ENCODE results near the gene IL17RA. TPM values are rescaled to one million over a fixed set of nuclear protein-coding genes. Genes with fewer than 3 reads are reported as not detected.

Gene IL17RA
- total and polyA plus RNA-seq, 9 donors = 2.8 to 7.5 (median 4.9) TPM

DNA sequence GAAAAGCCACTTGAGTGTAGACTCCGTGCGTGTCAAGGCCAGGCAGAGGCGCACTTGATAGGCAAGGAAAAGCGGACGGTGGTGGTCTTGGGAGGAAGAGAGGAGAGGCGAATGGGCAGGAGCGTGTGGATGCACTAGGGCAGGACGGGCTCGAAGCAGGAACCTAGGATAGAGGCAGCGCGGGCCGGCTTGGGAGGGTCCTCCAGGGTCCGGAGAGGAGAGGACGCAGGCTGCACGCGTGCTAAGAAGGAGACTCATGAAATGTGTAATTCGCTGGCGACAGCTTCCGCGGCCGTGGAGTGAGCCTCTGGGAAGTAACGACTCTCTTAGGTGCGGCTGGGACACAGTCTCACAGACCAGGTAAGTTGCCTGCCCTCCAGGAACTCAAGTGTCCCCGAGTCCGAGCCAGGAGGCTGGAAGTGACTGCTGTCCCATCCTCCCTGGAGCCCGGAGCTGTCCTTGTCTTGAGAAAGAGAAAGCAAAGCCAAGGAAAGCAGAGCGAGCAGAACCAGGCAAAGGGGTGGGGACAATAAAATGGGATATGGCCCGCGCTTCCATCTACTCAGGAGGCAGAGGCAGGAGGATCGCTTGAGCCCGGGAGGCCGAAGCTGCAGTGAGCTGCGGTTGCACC, 874 bp upstream of the IL17RA start:
- H3K4me3 ChIP-seq (ENCODE audit: low read length) = no peak overlapping the region
- H3K27ac ChIP-seq (ENCODE audit: low read length) = no peak overlapping the region
- 78% methylated on average over 29 of the region's 33 CpGs for WGBS (ENCODE audit: insufficient coverage)
- no peaks in the 10 kb centered on the region for H3K9me3 ChIP-seq (replicated peaks; ENCODE audit: control insufficient read depth, low read depth, low read length)
- H3K27me3 ChIP-seq (ENCODE audit: control insufficient read depth, insufficient read depth, low read length) = peaks cover 24% of the 10 kb centered on the region
- peaks cover 8% of the 10 kb centered on the region for H3K4me1 ChIP-seq (ENCODE audit: control insufficient read depth, insufficient read depth, low read length)
- no peaks in the 10 kb centered on the region for H3K36me3 ChIP-seq (ENCODE audit: control insufficient read depth, insufficient read depth, low read length)
- no peak for DNase-seq

DNA sequence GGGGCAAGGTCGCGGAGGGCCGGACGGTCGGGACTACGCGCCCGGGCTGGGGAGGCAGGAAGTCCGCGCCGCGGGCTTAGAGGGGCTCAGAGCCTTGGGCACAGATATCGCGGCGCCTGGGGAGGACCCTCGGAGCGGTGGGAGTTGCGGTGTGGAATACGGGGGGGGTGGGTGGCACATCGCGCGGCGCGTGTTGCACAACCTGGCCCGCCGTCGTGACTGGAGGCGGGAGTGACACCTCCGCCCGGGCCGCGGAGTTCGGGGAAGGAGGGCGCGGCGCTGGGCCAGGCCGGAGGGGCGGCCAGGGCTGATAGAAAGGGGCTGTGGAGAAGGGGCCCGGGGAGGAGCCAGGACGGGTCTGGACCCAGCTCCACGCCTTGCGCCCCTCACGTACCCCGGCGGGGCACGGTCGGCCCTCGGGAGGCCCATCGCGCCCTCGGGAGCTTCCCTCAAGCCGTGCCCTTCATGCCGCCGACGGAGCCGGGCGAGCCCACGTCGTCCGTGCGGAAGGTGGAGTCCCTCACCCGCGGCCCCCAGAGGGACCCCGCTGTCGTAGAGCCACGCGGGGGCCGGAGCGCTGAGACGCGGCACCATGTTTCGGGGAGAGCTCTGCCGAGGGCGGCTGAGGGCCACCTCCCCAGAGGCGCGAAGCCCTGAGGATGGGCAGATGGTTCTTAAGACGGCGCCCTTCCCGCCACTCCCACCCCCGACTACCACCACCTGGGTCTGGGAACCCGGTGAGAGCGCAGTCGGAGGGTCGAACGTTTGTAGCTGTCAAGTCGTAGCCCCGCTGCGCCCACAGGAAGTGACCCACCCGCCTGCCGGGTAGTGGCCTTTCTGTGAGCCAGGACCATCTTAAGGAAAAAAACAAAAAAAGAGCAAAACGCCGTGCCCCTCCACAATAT, 729 bp downstream of the IL17RA start:
- Histone ChIP-seq H3K4me3 (ENCODE audit: low read length) (peak overlapping the region; percentile 63), H3K36me3 (ENCODE audit: control insufficient read depth, insufficient read depth, low read length) (no peaks in the 10 kb centered on the region), H3K27me3 (ENCODE audit: control insufficient read depth, insufficient read depth, low read length) (peaks cover 24% of the 10 kb centered on the region), H3K27ac (ENCODE audit: low read length) (no peak overlapping the region), H3K4me1 (ENCODE audit: control insufficient read depth, insufficient read depth, low read length) (peaks cover 8% of the 10 kb centered on the region), H3K9me3 (replicated peaks; ENCODE audit: control insufficient read depth, low read depth, low read length) (no peaks in the 10 kb centered on the region)
- under 1% methylated on average over 82 of the region's 92 CpGs for WGBS (ENCODE audit: insufficient coverage)
- DNase-seq = peak; percentile 36

DNA sequence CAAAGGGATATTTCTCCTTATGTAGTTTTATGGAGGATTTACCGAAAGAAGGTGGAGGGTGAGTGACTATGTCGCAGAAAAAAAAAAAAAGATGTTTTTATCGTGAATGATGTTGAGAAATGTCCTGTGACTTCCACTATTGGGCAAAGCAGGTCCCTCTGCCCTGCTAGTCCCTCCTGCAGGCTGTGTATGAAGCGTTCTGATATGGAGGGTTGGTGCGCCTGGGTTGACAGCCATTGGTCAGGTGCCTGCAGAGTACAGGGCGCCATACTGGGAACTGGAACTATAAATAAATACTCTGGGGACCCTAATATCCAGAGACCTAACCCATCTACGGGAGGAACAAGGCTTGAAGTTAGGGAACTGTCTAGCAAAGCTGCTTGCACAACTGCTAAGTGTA, 1.5 kb downstream of the IL17RA start:
- no peak overlapping the region for H3K27ac ChIP-seq (ENCODE audit: low read length)
- no peaks in the 10 kb centered on the region for H3K9me3 ChIP-seq (replicated peaks; ENCODE audit: control insufficient read depth, low read depth, low read length)
- DNase-seq = no peak
- 43% methylated on average over 5 of the region's 7 CpGs for WGBS (ENCODE audit: insufficient coverage)
- H3K36me3 ChIP-seq (ENCODE audit: control insufficient read depth, insufficient read depth, low read length) = no peaks in the 10 kb centered on the region
- H3K27me3 ChIP-seq (ENCODE audit: control insufficient read depth, insufficient read depth, low read length) = peaks cover 24% of the 10 kb centered on the region
- H3K4me3 ChIP-seq (ENCODE audit: low read length) = no peak overlapping the region
- peaks cover 8% of the 10 kb centered on the region for H3K4me1 ChIP-seq (ENCODE audit: control insufficient read depth, insufficient read depth, low read length)

DNA sequence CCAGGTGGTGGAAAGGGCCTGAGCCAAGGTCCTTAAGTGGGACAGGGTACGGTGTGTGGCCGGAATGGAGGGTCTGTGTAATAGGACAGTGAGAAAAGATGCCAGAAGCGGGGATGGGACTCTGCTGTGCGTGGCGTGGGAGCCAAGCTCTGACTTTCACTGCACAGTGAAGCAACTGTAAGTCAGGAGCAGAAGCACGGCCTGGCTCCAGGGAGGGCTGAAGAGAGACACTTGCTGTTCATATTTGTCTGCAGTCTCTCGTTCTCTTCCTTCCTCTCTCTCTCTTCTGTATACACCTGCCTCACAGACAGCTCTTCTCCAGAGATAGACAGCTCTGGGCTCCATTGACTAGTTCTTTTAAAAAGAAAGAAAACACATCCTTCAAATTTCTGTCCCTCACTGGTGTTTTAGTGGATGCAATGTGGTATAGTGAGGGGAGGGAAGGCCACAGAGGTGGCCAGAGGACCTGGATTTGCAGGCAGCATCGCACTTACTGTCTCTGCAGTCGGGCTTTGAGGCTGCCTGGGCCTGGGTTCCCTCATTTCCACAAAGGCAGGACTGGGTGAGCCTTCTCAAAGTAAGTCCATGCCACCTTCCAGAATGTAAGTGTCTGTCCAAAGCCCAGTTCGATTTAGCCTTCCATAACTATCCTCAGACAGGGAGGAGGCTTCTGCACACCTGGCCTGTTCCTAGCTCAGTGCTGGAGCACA, 2.1 kb downstream of the IL17RA start:
- Histone ChIP-seq H3K27ac (ENCODE audit: low read length) (no peak overlapping the region), H3K9me3 (replicated peaks; ENCODE audit: control insufficient read depth, low read depth, low read length) (no peaks in the 10 kb centered on the region), H3K36me3 (ENCODE audit: control insufficient read depth, insufficient read depth, low read length) (no peaks in the 10 kb centered on the region), H3K4me1 (ENCODE audit: control insufficient read depth, insufficient read depth, low read length) (peaks cover 8% of the 10 kb centered on the region), H3K4me3 (ENCODE audit: low read length) (no peak overlapping the region), H3K27me3 (ENCODE audit: control insufficient read depth, insufficient read depth, low read length) (peaks cover 24% of the 10 kb centered on the region)
- 34% methylated on average over 7 of the region's 10 CpGs for WGBS (ENCODE audit: insufficient coverage)
- DNase-seq = no peak

DNA sequence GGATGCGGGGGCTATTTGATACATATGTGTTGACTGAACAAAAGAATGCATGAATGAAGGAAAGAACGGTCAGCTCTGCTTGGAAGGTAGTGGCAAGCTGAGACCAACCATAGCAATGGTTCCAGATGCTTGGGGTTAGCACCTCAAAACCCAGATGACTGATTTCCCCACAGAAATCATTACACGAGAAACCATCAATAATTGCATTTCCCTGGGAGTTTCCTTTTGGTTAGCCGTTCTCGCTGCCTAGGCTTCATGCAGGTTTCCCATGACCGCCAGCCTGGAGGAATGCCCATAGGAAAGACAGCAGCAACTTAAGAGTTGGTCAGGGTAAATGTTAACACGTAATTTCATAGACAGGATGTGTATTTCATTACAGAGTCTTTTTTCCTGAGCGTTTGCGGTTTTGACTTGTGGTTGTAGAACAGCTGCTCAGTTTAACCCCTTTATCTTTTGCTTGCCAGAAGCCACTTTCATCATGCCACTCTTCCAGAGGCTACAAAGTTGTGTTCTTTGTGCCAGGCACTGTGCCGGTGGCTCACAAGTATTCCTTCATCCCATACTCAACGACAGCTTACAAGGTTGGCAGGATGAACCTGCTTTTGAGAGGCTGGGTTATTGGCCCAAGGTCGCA, 2.8 kb downstream of the IL17RA start:
- Histone ChIP-seq H3K36me3 (ENCODE audit: control insufficient read depth, insufficient read depth, low read length) (no peaks in the 10 kb centered on the region), H3K27me3 (ENCODE audit: control insufficient read depth, insufficient read depth, low read length) (peaks cover 24% of the 10 kb centered on the region), H3K4me1 (ENCODE audit: control insufficient read depth, insufficient read depth, low read length) (peaks cover 8% of the 10 kb centered on the region), H3K4me3 (ENCODE audit: low read length) (no peak overlapping the region), H3K27ac (ENCODE audit: low read length) (no peak overlapping the region), H3K9me3 (replicated peaks; ENCODE audit: control insufficient read depth, low read depth, low read length) (no peaks in the 10 kb centered on the region)
- 63% methylated on average over 6 of the region's 12 CpGs for WGBS (ENCODE audit: insufficient coverage)
- DNase-seq = peak; percentile 42

DNA sequence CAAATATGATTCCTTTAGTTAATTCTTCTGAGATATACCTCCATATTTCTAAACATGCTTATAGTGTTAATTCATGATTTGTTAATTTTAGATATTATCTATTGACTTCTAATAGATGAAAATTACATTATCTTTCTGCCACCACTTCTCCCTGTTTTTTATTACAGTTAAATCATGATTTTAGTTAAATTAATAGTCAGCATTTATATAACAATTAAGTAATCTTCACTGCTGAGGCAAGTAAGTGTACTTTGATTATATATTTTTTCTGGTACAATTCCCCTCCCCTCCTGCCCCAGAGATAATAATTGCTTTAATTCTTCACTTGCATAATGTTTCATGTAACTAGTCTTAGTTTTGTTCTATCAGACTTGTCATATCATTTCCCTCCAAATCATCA, 5.8 kb downstream of the IL17RA start:
- peaks cover 4% of the 10 kb centered on the region for H3K4me1 ChIP-seq (ENCODE audit: control insufficient read depth, insufficient read depth, low read length)
- no peak overlapping the region for H3K27ac ChIP-seq (ENCODE audit: low read length)
- H3K36me3 ChIP-seq (ENCODE audit: control insufficient read depth, insufficient read depth, low read length) = no peaks in the 10 kb centered on the region
- no peak for DNase-seq
- H3K9me3 ChIP-seq (replicated peaks; ENCODE audit: control insufficient read depth, low read depth, low read length) = no peaks in the 10 kb centered on the region
- peaks cover 12% of the 10 kb centered on the region for H3K27me3 ChIP-seq (ENCODE audit: control insufficient read depth, insufficient read depth, low read length)
- no peak overlapping the region for H3K4me3 ChIP-seq (ENCODE audit: low read length)

DNA sequence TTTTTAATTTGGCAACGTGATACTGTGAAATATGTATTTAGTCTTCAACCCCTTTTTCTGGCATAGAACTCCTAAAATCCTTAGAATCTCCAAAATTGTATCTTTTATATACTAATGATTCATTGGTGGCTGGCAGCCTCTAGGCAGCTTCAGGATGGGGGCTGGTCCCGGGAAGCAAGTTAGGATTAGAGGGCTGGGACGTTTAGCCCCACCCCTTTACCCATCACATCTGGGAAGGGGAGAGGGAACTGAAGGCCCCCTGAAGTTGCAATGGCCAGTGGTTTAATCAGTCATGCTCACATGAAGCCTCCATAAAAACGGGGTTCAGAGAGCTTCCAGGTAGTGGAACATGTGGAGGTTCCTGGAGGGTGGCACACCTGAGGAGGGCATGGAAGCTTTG, 7.1 kb downstream of the IL17RA start:
- no peaks in the 10 kb centered on the region for H3K9me3 ChIP-seq (replicated peaks; ENCODE audit: control insufficient read depth, low read depth, low read length)
- no CpG with 5 or more reads among the region's 4 CpGs for WGBS (ENCODE audit: insufficient coverage)
- no peaks in the 10 kb centered on the region for H3K36me3 ChIP-seq (ENCODE audit: control insufficient read depth, insufficient read depth, low read length)
- no peak overlapping the region for H3K4me3 ChIP-seq (ENCODE audit: low read length)
- no peak for DNase-seq
- peaks cover 3% of the 10 kb centered on the region for H3K27me3 ChIP-seq (ENCODE audit: control insufficient read depth, insufficient read depth, low read length)
- H3K4me1 ChIP-seq (ENCODE audit: control insufficient read depth, insufficient read depth, low read length) = no peaks in the 10 kb centered on the region
- no peak overlapping the region for H3K27ac ChIP-seq (ENCODE audit: low read length)

DNA sequence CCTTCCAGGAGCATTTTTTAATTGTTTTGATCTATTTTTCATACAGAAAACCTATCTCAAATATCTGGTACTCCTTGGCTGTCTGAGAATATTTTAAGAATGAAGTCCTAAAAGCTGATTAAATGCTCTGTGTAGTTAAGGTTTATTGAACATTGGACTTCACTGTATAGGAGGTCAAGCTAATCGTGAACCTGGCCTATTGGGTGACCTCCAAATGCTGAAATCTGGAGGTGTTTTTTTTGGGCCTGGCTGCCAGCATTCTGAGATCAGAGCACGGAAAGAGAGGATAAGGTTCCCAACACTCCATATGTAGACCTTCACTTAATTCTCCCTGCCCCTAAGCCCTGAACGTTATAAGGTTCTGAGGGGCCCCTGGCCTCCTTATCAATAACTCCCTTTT, 8.3 kb downstream of the IL17RA start:
- Histone ChIP-seq H3K4me3 (ENCODE audit: low read length) (no peak overlapping the region), H3K36me3 (ENCODE audit: control insufficient read depth, insufficient read depth, low read length) (peaks cover under 1% of the 10 kb centered on the region), H3K27me3 (ENCODE audit: control insufficient read depth, insufficient read depth, low read length) (no peaks in the 10 kb centered on the region), H3K4me1 (ENCODE audit: control insufficient read depth, insufficient read depth, low read length) (no peaks in the 10 kb centered on the region), H3K27ac (ENCODE audit: low read length) (no peak overlapping the region), H3K9me3 (replicated peaks; ENCODE audit: control insufficient read depth, low read depth, low read length) (no peaks in the 10 kb centered on the region)
- DNase-seq = no peak
- 83% methylated on average over 2 of the region's 3 CpGs for WGBS (ENCODE audit: insufficient coverage)

DNA sequence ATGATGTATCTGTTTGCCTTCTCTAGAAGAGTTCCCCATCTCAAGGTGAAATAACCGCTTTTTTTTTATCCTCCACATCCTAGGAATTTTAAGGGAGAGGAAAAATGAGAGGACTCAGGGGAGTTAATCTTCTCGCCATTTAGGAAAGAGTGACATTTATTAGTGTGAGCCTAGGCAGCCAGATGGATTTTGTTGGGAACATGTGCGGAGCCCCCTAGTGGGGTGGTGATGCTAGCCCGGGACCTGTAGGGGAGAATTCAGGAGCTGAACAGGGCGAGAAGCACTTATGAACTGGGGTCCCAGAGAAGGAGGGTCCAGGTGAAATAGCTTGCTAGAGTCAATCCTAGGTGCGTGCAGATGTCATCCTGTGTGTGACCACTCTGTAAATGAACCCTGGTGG, 10.7 kb downstream of the IL17RA start:
- Histone ChIP-seq H3K9me3 (replicated peaks; ENCODE audit: control insufficient read depth, low read depth, low read length) (no peaks in the 10 kb centered on the region), H3K36me3 (ENCODE audit: control insufficient read depth, insufficient read depth, low read length) (peaks cover 17% of the 10 kb centered on the region), H3K27ac (ENCODE audit: low read length) (no peak overlapping the region), H3K27me3 (ENCODE audit: control insufficient read depth, insufficient read depth, low read length) (no peaks in the 10 kb centered on the region), H3K4me3 (ENCODE audit: low read length) (no peak overlapping the region), H3K4me1 (ENCODE audit: control insufficient read depth, insufficient read depth, low read length) (no peaks in the 10 kb centered on the region)
- no peak for DNase-seq
- WGBS (ENCODE audit: insufficient coverage) = 63% methylated on average over 2 of the region's 6 CpGs

DNA sequence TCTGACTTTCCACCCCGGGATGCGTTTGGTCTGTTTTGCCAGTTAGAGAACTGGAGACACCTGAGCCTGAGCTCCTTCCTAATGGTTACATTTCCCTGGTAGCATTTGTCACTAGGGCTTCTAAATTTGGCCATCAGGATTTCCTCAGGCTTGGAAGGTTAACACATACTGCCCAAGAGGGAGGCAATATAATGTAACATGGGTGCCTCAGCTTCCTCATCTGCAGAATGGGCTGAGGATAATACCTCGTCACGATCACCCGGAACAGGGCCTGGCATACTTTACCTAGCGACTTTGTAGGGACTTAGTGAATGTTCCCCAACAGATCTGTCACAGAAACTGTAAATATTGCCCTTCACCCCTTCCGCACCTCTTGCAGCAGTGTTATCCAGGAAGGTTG, 11.3 kb downstream of the IL17RA start:
- H3K27me3 ChIP-seq (ENCODE audit: control insufficient read depth, insufficient read depth, low read length) = no peaks in the 10 kb centered on the region
- H3K4me1 ChIP-seq (ENCODE audit: control insufficient read depth, insufficient read depth, low read length) = no peaks in the 10 kb centered on the region
- H3K4me3 ChIP-seq (ENCODE audit: low read length) = no peak overlapping the region
- no peak for DNase-seq
- H3K9me3 ChIP-seq (replicated peaks; ENCODE audit: control insufficient read depth, low read depth, low read length) = no peaks in the 10 kb centered on the region
- 98% methylated on average over 6 of the region's 7 CpGs for WGBS (ENCODE audit: insufficient coverage)
- H3K27ac ChIP-seq (ENCODE audit: low read length) = no peak overlapping the region
- H3K36me3 ChIP-seq (ENCODE audit: control insufficient read depth, insufficient read depth, low read length) = peaks cover 17% of the 10 kb centered on the region

Measured in muscle of leg (tissue), 11 donors.